Middle frontal gyrus (tissue), 1 donor: ENCODE measurements around the gene PLEKHH1.

ENCODE experiments used
- DNase-seq: peaks from one replicate; pipeline ENCODE4 v3.0.0-alpha.2; 2015; ENCODE audit warnings: low spot score; ENCODE audit errors: extremely low spot score

PLEKHH1 gene

GRCh38 chr14:67562025-67562775 is 29.1 kb downstream of the PLEKHH1 start:
- DNase-seq: no peak

GRCh38 chr14:67562776-67563150 is 29.7 kb downstream of the PLEKHH1 start:
- no peak for DNase-seq

DNA sequence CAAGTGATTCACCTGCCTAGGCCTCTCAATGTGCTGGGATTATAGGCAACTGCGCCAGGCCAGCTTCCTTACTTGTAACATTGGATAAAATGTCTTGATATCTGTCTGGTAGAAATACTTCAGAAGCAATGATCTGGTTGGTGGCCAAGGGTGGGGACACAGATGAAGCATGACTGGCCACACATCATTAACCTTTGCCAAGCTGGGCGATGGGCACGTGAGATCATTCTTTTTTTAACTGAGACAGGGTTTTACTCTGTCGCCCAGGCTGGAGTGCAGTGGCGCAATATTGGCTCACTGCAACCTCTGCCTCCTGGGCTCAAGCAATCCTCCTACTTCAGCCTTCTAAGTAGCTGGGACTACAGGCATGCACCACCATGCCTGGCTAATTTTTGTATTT is 31.1 kb downstream of the PLEKHH1 start:
- DNase-seq: no peak

- DNase-seq: no peak
These were observed 33.8 kb downstream of the PLEKHH1 start for GRCh38 chr14:67566908-67567307.

DNA sequence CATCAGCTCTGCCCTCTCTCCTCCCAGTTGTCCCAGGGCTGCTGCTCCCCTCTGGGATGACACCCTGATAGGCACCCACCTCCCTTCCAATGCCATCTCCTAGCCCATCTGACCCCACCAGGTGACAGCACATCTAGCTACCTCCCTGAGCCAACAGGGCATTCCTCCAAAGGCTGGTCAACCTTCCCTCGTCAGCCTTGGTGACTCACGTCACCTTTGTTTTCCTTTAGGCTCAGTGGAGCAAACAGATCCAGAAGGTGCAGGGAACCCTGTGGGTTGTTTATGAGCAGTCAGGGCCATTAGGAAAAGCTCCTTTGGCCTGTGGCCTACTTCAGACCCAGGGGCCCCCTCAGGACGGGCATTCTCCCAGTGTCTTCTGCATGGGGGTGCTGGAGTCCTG is 34.6 kb downstream of the PLEKHH1 start:
- DNase-seq: no peak

- DNase-seq: no peak
These were observed 36.0 kb downstream of the PLEKHH1 start for GRCh38 chr14:67569011-67569650.

DNA sequence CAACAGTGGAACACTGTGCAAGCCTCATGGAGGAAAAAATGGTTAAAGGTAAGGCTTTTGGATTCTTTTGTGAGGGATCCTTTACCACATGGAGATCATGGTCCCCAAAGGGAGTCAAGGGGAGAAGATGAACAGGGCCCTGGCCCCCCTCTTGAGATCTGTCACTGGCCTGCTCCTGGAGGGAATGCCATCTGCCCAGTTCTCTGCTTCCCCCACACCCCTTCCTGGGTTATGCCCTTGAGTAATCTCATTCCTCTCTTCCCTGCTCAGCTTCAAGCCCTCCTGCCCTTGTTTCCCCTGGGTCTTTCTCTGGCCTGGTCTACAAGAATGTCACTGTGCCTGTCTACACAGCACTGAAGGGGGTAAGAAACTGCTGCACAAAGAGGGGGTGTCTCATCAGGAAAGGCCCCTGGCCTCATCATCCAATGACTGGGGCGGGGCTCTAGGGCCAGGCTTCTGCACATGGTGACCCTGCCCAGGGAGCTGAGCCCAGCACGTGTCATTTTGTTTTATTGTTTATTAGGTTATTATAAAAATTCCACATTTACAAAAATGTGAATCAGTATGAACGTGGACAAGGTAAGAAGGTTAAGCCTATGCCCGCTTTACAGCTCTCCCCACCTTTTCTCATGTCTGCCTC is 36.7 kb downstream of the PLEKHH1 start:
- no peak for DNase-seq

DNA sequence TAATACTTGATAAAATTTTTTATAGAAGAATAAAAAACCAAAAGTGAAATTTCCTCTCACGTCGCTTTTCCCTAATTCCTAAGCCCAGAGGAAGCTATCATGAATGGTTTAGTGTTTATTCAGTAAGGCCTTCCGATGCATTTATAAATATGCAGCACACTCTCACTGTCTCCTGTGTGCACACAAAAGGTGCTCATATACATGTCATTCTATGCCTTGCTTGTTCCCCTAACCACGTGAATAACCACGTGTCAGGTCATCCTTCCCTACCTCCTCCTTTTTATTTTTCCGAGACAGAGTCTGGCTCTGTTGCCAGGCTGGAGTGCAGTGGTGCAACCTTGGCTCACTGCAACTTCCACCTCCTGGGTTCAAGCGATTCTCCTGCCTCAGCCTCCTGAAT is 37.4 kb downstream of the PLEKHH1 start:
- DNase-seq: no peak

DNA sequence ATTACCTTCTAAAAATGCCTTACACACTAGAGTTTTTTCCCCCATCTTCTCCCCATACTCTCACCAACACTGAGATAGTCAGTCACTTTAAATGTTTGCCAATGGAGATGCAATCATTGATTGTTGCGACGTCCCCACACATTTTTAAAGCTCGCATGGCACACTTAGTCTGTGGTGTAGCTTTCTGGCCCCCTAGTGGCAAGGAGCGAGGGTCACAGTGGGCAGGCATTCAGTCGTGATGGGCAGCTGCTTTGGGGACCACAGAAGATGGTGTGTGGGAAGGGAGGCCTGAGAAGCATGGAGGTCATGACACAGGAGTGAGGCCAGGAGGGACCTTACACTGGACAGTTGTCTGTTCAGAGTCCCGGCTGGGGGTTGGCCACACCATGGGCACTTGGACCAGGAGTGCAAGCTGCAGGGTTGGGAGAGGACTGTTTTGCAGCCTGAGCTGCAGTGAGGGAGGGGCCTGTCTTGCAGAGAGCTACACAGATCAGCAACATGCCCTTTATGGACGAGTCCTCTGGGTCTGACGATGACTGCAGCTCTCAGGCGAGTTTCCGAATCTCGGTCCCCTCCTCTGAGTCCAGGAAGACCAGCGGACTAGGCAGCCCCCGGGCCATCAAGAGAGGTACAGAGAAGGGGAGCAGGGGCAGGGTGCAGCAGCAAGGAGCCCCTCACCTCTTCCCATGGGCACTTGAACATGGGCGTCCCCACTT is 38.3 kb downstream of the PLEKHH1 start:
- peak; percentile 48 for DNase-seq

DNA sequence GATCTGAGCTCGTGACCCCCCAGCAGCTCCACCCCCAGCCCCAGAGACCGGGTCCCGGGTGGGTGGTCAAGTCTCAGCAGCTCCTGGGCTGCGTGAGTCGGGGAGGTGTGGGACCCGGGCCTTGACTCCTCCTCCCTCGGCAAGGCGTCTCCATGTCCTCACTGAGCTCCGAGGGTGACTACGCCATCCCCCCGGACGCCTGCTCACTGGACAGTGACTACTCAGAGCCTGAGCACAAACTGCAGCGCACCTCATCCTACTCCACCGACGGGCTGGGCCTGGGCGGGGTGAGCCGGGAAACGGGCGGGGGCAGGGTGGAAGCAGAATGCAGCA is 38.9 kb downstream of the PLEKHH1 start:
- DNase-seq: no peak

- no peak for DNase-seq
These were observed 39.5 kb downstream of the PLEKHH1 start for GRCh38 chr14:67572608-67573007.

DNA sequence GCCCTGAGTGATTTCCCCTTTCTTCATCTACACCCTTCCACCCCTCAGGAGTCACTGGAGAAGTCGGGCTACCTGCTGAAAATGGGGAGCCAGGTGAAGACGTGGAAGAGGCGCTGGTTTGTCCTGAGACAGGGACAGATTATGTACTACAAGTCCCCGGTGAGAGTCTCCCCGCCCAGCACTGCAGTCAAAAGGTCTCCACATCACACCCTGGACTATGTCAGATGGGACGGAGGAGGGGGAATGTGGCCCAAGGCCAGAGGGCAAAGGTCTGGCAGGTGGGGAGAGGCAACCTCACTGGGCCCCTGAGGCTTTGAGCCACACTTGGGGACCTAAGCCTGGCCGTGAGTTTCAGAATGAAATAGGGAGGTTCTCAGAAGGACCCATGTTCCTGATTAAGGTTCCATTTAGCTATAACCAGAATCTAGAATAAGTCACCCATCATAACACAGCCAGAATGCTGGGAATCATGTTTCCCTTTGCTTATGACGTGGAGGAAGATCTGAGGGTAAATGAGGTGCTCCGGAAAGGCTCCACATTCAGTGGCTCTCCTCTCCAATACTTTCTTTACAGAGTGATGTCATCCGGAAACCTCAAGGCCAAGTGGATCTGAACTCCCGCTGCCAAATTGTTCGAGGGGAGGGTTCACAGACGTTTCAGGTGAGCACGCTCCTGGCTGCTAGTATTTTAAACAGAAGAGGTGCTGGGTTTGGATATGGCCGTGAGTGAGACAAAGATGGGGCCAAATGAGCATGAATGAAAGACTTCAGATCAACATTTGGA is 40.3 kb downstream of the PLEKHH1 start:
- no peak for DNase-seq

DNA sequence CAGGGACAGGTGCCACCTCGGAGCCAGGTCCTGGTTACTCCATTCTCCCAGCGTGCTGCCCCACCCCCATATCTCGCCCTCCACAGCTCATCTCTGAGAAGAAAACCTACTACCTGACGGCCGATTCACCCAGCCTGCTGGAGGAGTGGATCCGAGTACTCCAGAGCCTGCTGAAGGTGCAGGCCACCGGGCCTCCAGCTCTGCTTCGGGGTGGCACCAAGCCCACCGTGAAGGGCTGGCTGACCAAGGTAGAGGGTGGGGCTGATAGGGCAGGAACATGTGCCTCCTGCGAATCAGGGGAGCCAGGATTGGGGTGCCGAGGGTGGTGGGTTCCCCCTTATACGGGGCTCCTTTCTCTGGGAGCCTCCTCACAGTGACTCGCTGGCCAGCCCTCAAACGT is 41.1 kb downstream of the PLEKHH1 start:
- DNase-seq: no peak

DNA sequence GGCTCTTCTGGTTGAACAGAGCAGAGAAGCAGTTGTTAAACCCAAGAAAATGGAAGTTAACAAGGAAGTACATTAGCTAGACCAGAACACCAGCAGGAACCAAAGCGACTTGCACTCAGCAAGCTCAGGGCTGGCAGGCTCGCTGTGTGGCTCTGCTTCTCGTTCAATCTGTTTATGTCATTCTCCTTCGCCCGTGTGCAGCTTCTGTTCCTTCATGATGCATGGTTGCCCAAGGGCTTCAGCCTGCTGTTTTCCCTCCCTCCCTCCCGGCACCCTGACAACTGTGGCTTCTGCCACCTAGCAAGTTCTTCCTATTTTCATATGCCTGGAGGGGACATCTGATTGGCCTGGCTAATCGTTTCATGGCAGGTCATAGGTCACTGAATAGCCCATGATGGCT is 41.7 kb downstream of the PLEKHH1 start:
- DNase-seq: no peak

- no peak for DNase-seq
These were observed 42.6 kb downstream of the PLEKHH1 start for GRCh38 chr14:67575684-67576083.

DNA sequence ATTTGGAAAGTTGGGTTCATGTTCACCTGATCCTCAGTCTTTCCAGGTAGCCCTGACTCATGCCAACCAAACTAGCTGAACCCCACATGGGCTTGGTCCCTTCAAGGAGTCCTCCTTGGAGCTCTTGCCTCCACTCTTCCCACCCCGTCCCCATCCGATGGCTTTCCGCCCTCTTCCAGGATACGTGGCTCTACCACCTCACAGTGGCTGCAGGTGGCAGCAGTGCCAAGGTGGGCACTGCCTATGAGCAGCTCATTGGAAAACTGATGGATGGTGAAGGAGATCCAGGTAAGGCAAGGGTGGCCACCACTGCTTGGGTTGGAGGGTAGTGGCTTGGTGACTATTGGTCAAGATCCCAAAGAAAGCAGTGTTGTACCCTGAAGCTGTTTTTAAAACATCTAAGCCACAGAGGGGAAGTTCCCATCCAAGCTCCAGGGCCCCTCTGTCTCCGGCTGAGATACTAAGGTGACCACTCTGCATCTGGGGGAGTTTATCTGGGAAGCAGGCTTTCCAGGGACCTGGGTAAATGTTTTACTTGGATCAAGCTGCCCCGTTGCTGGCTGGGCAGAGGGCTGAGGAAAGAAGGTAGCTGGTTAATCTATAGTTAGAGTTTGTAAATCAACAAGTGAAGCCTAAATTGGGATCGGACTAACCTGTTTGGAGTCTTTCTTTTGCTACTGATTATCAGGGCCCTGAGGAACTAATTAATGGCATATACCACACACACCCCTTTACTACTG is 43.3 kb downstream of the PLEKHH1 start:
- no peak for DNase-seq

GRCh38 chr14:67577181-67577808 is 44.2 kb downstream of the PLEKHH1 start:
- DNase-seq: no peak

DNA sequence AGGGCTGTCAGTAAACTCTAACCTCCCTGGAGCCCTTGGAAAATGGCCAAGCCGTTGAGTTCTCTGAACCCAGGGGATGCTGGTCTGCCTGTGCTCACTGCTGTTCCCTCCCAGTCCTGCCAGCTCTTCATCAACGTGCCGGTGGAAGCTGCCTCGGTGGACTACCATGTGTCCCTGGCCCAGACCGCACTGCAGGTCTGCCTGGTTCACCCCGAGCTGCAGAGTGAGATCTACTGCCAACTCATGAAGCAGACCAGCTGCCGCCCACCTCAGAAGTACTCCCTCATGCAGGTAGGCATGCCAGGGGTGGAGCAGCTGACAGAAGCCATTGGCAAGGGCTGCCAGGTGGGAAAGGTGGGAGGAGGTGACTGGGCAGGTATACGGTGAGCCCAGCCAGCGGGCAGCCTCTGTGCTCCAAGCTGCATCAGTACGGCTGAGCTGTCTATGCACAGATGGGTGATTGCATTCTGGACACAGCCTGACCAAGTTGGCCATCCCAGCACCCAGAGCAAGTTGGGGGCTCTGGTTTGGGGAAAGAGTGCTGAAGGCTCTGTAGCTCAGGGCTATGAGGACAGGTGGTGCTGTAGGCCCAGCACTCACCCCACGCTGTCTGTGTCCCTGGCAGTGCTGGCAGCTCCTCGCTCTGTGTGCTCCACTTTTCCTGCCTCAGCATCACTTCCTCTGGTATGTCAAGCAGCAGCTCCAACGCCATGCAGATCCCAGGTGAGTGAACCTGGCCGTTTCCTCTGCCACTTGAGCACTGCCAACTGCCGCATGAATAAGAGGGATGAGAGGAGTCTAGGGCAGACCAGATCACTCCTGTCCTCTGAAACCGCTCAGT is 45.0 kb downstream of the PLEKHH1 start:
- no peak for DNase-seq

DNA sequence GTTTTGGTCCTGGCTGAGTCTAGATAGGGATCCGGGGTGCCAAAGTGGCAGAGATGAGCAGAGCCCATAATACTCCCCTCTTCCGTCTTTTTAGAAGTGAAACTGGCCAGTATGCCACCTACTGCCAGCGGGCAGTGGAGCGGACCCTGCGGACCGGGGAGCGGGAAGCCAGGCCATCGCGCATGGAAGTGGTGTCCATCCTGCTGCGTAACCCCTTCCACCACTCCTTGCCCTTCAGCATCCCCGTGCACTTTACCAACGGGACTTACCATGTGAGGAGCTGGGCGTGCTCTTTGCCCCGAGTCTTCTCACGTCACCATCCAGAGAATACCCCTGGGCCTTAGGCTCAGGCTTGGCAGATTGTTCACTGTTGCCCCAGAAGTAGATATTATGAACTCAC is 46.0 kb downstream of the PLEKHH1 start:
- DNase-seq: no peak
